ENCODE data around the gene ZSWIM4. TPM values are rescaled to one million over a fixed set of nuclear protein-coding genes. Genes with fewer than 3 reads are reported as not detected.

Gene ZSWIM4
- total RNA-seq, 6 experiments from 2014 or later: 5.0 to 6.0 (median 5.2) TPM

- peak overlapping the region; percentile 69 for H3K27ac Mint-ChIP-seq
- no peak for DNase-seq
- H3K27me3 Mint-ChIP-seq (ENCODE audit: insufficient read depth): no peaks in the 10 kb centered on the region; the same call in 1 of the 2 replicates
- no peaks in the 10 kb centered on the region for H3K9me3 Mint-ChIP-seq
- H3K4me1 Mint-ChIP-seq (ENCODE audit: low read depth): peaks cover 55% of the 10 kb centered on the region
- no peaks in the 10 kb centered on the region for H3K36me3 Mint-ChIP-seq (ENCODE audit: low read depth)
- TF ChIP-seq, protein P1, sequence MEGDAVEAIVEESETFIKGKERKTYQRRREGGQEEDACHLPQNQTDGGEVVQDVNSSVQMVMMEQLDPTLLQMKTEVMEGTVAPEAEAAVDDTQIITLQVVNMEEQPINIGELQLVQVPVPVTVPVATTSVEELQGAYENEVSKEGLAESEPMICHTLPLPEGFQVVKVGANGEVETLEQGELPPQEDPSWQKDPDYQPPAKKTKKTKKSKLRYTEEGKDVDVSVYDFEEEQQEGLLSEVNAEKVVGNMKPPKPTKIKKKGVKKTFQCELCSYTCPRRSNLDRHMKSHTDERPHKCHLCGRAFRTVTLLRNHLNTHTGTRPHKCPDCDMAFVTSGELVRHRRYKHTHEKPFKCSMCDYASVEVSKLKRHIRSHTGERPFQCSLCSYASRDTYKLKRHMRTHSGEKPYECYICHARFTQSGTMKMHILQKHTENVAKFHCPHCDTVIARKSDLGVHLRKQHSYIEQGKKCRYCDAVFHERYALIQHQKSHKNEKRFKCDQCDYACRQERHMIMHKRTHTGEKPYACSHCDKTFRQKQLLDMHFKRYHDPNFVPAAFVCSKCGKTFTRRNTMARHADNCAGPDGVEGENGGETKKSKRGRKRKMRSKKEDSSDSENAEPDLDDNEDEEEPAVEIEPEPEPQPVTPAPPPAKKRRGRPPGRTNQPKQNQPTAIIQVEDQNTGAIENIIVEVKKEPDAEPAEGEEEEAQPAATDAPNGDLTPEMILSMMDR (IDR thresholded peaks at IDR 0.05): no peak
- H3K4me3 Mint-ChIP-seq: peak overlapping the region; percentile 81
These were observed 68.9 kb downstream of the ZSWIM4 start for GRCh38 chr19:13864046-13864666.

DNA sequence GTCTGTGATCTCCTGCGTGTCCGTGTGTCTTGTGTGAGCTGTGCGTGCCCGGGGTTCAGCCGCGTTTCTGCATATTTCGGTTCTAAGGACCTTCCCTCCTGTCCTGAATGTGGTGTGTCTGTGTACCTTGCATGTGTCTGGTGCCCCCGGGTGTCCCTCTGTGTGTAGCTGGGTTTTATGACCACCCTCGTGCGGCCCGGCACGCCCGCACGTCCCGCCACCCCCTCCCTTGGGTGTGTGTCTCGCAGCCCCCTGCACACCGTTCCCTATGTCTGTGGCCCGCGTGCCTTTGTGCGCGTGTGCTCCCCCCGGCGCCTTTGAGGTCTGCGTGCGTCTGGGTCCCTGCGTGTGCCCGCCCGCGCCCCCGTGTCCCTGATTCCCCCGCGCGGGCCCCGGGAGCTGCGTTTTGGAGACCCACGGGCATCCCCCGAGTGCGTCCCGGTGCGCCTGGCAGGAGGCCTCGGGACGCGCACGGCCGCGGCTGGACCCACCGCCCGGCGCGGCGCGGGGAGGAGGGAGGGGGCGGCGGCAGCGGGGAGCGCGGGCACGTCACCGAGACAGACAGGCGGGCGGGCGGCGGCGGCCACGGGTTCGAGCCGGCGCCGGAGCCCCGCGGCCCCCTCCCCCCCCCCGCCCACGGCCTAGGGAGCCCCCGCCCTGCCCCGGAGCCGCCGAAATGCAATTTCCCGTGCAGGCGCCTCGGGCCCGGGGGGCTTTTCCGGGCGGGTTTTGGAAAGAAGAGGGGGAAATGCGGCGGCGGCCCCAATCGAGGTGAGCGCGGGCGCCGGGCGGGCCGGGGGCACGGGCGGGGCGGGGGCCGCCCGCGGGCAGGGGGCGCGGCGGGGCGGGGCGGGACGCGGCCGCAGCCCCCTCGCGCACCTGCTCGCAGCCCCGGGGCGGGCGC, 69.7 kb downstream of the ZSWIM4 start:
- TF ChIP-seq, protein P1 (IDR thresholded peaks at IDR 0.05): no peak
- Mint-ChIP-seq H3K27ac (peak overlapping the region; percentile 69), H3K9me3 (no peaks in the 10 kb centered on the region), H3K4me3 (peak overlapping the region; percentile 81), H3K36me3 (ENCODE audit: low read depth) (no peaks in the 10 kb centered on the region), H3K27me3 (ENCODE audit: insufficient read depth) (no peaks in the 10 kb centered on the region; the same call in 1 of the 2 replicates), H3K4me1 (ENCODE audit: low read depth) (peaks cover 48% of the 10 kb centered on the region)
- DNase-seq: no peak

GRCh38 chr19:13865571-13866462, 70.6 kb downstream of the ZSWIM4 start:
- DNase-seq: no peak
- TF ChIP-seq, protein P1 (IDR thresholded peaks at IDR 0.05): no peak
- Mint-ChIP-seq H3K36me3 (ENCODE audit: low read depth) (no peaks in the 10 kb centered on the region), H3K27me3 (ENCODE audit: insufficient read depth) (no peaks in the 10 kb centered on the region; the same call in 1 of the 2 replicates), H3K27ac (no peak overlapping the region), H3K4me3 (peak overlapping the region; percentile 75), H3K4me1 (ENCODE audit: low read depth) (peaks cover 43% of the 10 kb centered on the region), H3K9me3 (no peaks in the 10 kb centered on the region)

DNA sequence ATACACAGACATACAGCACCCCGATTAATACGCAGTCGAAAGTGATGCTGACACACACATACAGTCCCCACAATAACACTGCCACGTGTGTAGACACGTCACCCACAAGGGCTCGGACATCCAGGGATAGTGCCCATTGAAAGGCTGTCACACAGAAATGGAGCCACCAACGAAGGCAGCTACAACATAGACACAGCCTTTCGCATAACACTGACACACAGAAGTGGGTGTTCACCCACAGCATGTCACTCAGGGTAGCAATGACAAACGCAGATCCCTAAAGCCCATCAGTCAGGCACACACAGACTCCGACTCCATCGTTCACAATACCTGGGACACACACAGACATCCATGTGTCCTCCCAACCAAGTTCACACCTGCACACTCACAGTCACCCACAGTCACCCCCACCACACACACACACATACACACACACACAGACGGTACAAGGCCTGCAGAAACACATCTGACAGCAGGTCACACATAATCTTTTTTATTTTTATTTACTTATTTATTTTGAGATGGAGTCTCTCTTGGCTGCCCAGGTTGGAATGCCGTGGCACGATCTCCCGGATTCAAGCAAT, 71.3 kb downstream of the ZSWIM4 start:
- H3K9me3 Mint-ChIP-seq: no peaks in the 10 kb centered on the region
- no peaks in the 10 kb centered on the region; the same call in 1 of the 2 replicates for H3K27me3 Mint-ChIP-seq (ENCODE audit: insufficient read depth)
- no peak for DNase-seq
- TF ChIP-seq, protein P1 (IDR thresholded peaks at IDR 0.05): no peak
- H3K36me3 Mint-ChIP-seq (ENCODE audit: low read depth): no peaks in the 10 kb centered on the region
- H3K27ac Mint-ChIP-seq: no peak overlapping the region
- peak overlapping the region; percentile 75 for H3K4me3 Mint-ChIP-seq
- peaks cover 38% of the 10 kb centered on the region for H3K4me1 Mint-ChIP-seq (ENCODE audit: low read depth)

- TF ChIP-seq, protein P1 (IDR thresholded peaks at IDR 0.05): no peak
- Mint-ChIP-seq H3K36me3 (ENCODE audit: low read depth) (no peaks in the 10 kb centered on the region), H3K4me1 (ENCODE audit: low read depth) (peaks cover 25% of the 10 kb centered on the region), H3K4me3 (no peak overlapping the region), H3K9me3 (no peaks in the 10 kb centered on the region), H3K27me3 (ENCODE audit: insufficient read depth) (no peaks in the 10 kb centered on the region; the same call in 1 of the 2 replicates), H3K27ac (no peak overlapping the region)
- DNase-seq: no peak
These were observed 73.4 kb downstream of the ZSWIM4 start for GRCh38 chr19:13868663-13869062.

Data from HFFc6 (cell line).